ENCODE data around the gene KIRREL3.

Gene KIRREL3

DNA sequence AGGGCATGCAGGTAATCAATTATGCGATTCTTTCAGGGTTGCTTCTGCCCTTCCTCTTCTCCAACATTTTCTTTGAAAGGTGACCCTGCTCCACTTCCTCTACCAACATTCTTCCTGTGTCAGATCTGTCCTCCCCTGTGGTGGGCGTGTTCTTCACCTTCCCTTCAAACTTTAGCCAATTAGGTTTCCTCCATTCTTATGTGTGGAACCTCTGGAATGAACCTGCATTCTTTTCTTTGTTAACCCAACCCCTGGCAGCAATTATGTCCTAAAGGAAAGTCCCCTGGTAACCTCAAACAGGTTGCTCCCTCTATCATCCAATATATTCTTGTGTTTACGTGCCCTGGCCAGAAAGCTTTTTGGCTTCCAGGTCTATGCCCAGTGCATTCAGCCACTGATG is 22.4 kb downstream of the KIRREL3 start:
- no peak for DNase-seq (ENCODE audit: low read depth, low spot score)
- ChIA-PET CTCF (interaction anchor here (2.9 to 6.4 kb wide), 2 partner anchors 9 to 11 kb away, joined by 16 to 90 read pairs; no protein-coding TSS in a partner anchor), POLR2A (no interaction called here)
- TF ChIP-seq, protein P1, sequence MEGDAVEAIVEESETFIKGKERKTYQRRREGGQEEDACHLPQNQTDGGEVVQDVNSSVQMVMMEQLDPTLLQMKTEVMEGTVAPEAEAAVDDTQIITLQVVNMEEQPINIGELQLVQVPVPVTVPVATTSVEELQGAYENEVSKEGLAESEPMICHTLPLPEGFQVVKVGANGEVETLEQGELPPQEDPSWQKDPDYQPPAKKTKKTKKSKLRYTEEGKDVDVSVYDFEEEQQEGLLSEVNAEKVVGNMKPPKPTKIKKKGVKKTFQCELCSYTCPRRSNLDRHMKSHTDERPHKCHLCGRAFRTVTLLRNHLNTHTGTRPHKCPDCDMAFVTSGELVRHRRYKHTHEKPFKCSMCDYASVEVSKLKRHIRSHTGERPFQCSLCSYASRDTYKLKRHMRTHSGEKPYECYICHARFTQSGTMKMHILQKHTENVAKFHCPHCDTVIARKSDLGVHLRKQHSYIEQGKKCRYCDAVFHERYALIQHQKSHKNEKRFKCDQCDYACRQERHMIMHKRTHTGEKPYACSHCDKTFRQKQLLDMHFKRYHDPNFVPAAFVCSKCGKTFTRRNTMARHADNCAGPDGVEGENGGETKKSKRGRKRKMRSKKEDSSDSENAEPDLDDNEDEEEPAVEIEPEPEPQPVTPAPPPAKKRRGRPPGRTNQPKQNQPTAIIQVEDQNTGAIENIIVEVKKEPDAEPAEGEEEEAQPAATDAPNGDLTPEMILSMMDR (IDR thresholded peaks at IDR 0.05; ENCODE audit: insufficient read depth, low read length, missing control alignments), result no peak
- no peak overlapping the region for H3K4me3 ChIP-seq (ENCODE audit: low read depth, low read length)

DNA sequence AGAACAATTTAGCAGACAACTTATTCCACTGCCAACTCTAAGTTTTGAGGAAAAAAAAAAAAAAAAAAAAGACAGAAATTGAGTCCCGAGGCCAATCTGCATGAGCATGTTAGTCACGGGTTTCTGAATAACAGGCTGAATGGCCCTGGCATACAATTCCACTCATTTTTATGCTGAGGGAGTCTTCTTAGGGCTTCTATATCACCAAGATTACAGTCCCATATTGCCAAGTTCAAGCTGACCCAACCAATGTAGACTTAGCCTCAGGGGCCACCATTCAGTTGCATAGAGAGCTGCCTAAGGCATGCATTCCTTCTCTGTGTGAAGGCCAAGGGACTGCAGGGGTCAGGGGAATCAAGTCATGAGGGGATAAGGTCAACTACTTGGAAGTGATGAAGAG is 27.5 kb downstream of the KIRREL3 start:
- CTCF ChIA-PET, result interaction anchor here (0.7 to 5.3 kb wide), 5 partner anchors 8 to 257 kb away, joined by 3 to 34 read pairs (median 4); no protein-coding TSS in a partner anchor
- POLR2A ChIA-PET, result no interaction called here
- DNase-seq (ENCODE audit: low read depth, low spot score), result no peak

DNA sequence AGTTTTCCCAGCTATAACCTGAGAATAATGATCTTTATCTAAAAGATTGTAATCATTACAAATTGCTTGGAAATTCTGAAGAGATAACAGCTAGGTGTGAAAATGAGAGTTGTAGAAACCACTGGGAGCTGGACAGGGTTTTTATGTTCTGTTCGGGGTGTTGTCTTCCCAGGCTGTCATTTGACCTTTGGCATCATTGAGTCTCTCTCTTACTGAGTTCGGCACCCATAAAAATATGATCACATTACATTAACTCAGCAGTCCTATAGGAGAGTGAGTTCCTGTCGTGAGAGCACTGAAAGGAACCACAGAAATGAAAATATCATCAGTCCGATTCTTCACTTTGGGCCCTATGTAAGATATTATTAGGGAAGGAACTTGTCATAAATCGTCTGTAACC is 29.3 kb downstream of the KIRREL3 start:
- TF ChIP-seq, protein P1 (IDR thresholded peaks at IDR 0.05; ENCODE audit: insufficient read depth, low read length, missing control alignments), result no peak
- CTCF ChIA-PET, result interaction anchor here (0.9 to 5.3 kb wide), 8 partner anchors 19 to 365 kb away, joined by 3 to 34 read pairs (median 4); no protein-coding TSS in a partner anchor
- DNase-seq (ENCODE audit: low read depth, low spot score), result no peak
- no peak overlapping the region for H3K4me3 ChIP-seq (ENCODE audit: low read depth, low read length)
- POLR2A ChIA-PET, result no interaction called here

More for the DNA sequence above, 27.5 kb downstream of the KIRREL3 start:
- H3K4me3 ChIP-seq (ENCODE audit: low read depth, low read length), result no peak overlapping the region
- TF ChIP-seq, protein P1 (IDR thresholded peaks at IDR 0.05; ENCODE audit: insufficient read depth, low read length, missing control alignments), result no peak

DNA sequence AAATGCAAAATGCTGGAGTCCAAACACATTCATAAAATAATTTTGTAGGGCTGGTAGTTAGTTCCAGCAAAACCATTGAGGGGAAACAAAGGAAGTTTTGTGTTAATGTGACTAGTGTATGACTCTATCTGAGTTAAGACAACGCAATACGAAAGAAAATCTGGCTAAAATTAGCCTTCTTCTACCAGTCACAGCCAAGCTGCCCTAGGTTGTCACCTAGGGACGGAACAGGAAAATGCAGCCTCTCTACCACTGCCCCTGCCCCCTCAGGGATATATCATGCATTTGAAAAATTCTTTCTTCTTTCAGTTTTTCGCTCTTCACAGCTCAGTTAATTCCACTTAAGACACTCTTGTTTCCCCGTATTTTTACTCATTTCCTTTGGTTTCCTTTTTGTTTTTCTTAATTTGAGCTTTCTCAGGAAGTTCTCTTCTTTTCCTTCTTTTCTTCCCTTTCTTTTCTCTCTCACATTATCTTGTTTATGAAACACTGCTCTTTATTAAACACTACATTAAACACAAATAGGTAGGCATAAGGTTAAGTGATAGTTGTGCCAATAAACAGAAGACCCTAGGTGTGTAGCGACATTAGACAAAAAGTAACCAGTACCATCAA is 30.6 kb downstream of the KIRREL3 start:
- no peak overlapping the region for H3K4me3 ChIP-seq (ENCODE audit: low read depth, low read length)
- TF ChIP-seq, protein P1 (IDR thresholded peaks at IDR 0.05; ENCODE audit: insufficient read depth, low read length, missing control alignments), result peak; percentile 80
- ChIA-PET CTCF (interaction anchor here (0.8 to 6.1 kb wide), 27 partner anchors 9 to 528 kb away, joined by 3 to 36 read pairs (median 3); no protein-coding TSS in a partner anchor), POLR2A (no interaction called here)
- no peak for DNase-seq (ENCODE audit: low read depth, low spot score)

DNA sequence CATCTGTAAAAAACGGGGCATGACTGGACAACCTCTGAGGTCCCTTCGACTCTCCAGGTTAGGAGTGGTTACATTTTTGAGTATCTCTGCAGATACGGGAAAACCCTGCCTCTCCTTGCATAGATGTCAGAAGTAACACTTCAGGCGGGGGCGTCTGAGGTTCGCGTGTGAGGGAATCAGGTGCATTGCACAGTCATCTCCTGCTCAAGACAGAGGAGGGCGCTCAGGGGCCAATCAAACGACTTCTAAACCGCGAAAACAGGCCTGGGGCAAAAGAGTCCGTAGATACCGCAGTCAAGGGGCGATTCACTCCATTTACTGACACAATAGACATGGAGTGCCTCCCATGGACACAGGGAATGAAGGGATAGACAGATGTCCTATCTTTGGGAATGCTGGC is 31.7 kb downstream of the KIRREL3 start:
- ChIA-PET POLR2A (no interaction called here), CTCF (interaction anchor here (1.0 to 6.1 kb wide), 14 partner anchors 10 to 527 kb away, joined by 3 to 36 read pairs (median 6); no protein-coding TSS in a partner anchor)
- no peak for DNase-seq (ENCODE audit: low read depth, low spot score)
- TF ChIP-seq, protein P1 (IDR thresholded peaks at IDR 0.05; ENCODE audit: insufficient read depth, low read length, missing control alignments), result no peak
- H3K4me3 ChIP-seq (ENCODE audit: low read depth, low read length), result no peak overlapping the region

DNA sequence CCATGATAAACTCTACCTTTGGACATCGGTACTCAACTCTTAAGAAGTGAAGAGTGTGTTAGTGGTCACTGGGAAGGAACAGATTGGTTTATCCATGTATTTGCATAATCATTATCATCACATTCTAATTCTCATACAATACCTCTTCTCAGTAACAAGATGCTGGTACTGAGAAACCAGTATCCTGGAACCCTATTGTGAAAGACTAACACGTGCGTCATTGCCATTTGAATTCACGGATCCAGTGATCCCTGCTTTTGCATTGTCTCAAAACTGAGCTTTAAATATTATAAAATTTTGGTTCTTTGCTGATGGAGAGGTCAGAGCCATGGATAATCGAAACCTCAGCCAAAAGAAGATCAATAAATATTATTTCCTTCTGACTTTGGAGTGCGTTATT is 35.2 kb downstream of the KIRREL3 start:
- DNase-seq (ENCODE audit: low read depth, low spot score), result no peak
- TF ChIP-seq, protein P1 (IDR thresholded peaks at IDR 0.05; ENCODE audit: insufficient read depth, low read length, missing control alignments), result no peak
- ChIA-PET CTCF (interaction anchor here (1.1 to 6.1 kb wide), 6 partner anchors 8 to 320 kb away, joined by 3 to 36 read pairs (median 4); no protein-coding TSS in a partner anchor), POLR2A (interaction anchor here (0.8 kb wide), 1 partner anchor 10 kb away, joined by 3 read pairs; no protein-coding TSS in a partner anchor)
- H3K4me3 ChIP-seq (ENCODE audit: low read depth, low read length), result no peak overlapping the region
